Upper lobe of left lung (tissue), 4 donors: ENCODE measurements around the gene SMIM38.

Experiments used
- POLR2A ChIP-seq, 4 donors: fragments of 450-650 bp; IDR thresholded peaks; one replicate each; pipeline ENCODE4 v1.5.1; 2016 to 2017; ENCODE audit warnings: antibody characterized with exemption in 4 of 4, mild to moderate bottlenecking in 2 of 4
- TF ChIP-seq, protein P1 (sequence below), 6 experiments: fragments of 450-650 bp in 4 of 6; fragments of 200-600 bp in 2 of 6; sonication (generic) in 2 of 6; IDR thresholded peaks; one replicate each; pipeline ENCODE4 v1.5.1; 2016 to 2019; ENCODE audit warnings: antibody characterized with exemption in 6 of 6

- TF ChIP-seq, protein P1, sequence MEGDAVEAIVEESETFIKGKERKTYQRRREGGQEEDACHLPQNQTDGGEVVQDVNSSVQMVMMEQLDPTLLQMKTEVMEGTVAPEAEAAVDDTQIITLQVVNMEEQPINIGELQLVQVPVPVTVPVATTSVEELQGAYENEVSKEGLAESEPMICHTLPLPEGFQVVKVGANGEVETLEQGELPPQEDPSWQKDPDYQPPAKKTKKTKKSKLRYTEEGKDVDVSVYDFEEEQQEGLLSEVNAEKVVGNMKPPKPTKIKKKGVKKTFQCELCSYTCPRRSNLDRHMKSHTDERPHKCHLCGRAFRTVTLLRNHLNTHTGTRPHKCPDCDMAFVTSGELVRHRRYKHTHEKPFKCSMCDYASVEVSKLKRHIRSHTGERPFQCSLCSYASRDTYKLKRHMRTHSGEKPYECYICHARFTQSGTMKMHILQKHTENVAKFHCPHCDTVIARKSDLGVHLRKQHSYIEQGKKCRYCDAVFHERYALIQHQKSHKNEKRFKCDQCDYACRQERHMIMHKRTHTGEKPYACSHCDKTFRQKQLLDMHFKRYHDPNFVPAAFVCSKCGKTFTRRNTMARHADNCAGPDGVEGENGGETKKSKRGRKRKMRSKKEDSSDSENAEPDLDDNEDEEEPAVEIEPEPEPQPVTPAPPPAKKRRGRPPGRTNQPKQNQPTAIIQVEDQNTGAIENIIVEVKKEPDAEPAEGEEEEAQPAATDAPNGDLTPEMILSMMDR (IDR thresholded peaks at IDR 0.05), result peak; percentile 66 to 96 (median 84)
- no peak for TF ChIP-seq POLR2A (IDR thresholded peaks at IDR 0.05)
Observed at GRCh38 chr11:69131644-69132300, 24.0 kb upstream of the SMIM38 start.
